Activated T-helper 2 cell treated with anti-CD3 and anti-CD28 coated beads, Interferon-gamma antibody, Interleukin-2, Interleukin-4, amounts not matched to agents 10 μg/mL and 5 μg/mL and 100 μg/mL, durations not matched to agents 14 hours and 24 hours and 36 hours (primary cell): ENCODE data around the gene CIAPIN1. TPM values are rescaled to one million over a fixed set of nuclear protein-coding genes. Genes with fewer than 3 reads are reported as not detected.

ENCODE experiments used
- DNase-seq: peaks from one replicate; pipeline ENCODE4 v3.0.0; 2021; ENCODE audit warnings: low spot score
- H3K27ac Mint-ChIP-seq: one replicate; pipeline ENCODE4 v1.8.0; 2021; ENCODE audit warnings: mixed read lengths
- H3K27me3 Mint-ChIP-seq: one replicate; pipeline ENCODE4 v1.8.0; 2021; ENCODE audit warnings: low read depth, mixed read lengths
- H3K36me3 Mint-ChIP-seq: one replicate; pipeline ENCODE4 v1.8.0; 2021; ENCODE audit warnings: low read depth, mixed read lengths
- H3K4me1 Mint-ChIP-seq: one replicate; pipeline ENCODE4 v1.8.0; 2021; ENCODE audit warnings: low read depth, mixed read lengths
- H3K4me3 Mint-ChIP-seq: one replicate; pipeline ENCODE4 v1.8.0; 2021; ENCODE audit warnings: low read depth, mild to moderate bottlenecking, moderate library complexity, mixed read lengths
- H3K9me3 Mint-ChIP-seq: one replicate; pipeline ENCODE4 v1.8.0; 2021; ENCODE audit warnings: mixed read lengths
- intact Hi-C: fragments of 100-400 bp; cut with micrococcal nuclease; formaldehyde crosslinking; loops from one replicate; pipeline ENCODE4 v1.15.1; 2023
- total RNA-seq: library from RNA; stranded (reverse); gene quantifications from 2 replicates; pipeline ENCODE4 v1.2.3, GENCODE V29; 2022

CIAPIN1 gene
- total RNA-seq, 1 donor from 2014 or later: 73.1 TPM

- peaks cover 15% of the 10 kb centered on the region for H3K4me1 Mint-ChIP-seq
- peak overlapping the region; percentile 22 for H3K27ac Mint-ChIP-seq
- no peak for DNase-seq
- H3K9me3 Mint-ChIP-seq: no peaks in the 10 kb centered on the region
- H3K36me3 Mint-ChIP-seq: peaks cover 39% of the 10 kb centered on the region
- intact Hi-C loops: no loop called here
- H3K4me3 Mint-ChIP-seq: no peak overlapping the region
- H3K27me3 Mint-ChIP-seq: no peaks in the 10 kb centered on the region
These were observed 25.5 kb upstream of the CIAPIN1 start for GRCh38 chr16:57472665-57473060.

GRCh38 chr16:57471852-57472664 lies 24.9 kb upstream of the CIAPIN1 start:
- intact Hi-C loops: no loop called here
- Mint-ChIP-seq H3K27ac (no peak overlapping the region), H3K27me3 (no peaks in the 10 kb centered on the region), H3K36me3 (peaks cover 44% of the 10 kb centered on the region), H3K4me3 (no peak overlapping the region), H3K4me1 (peaks cover 15% of the 10 kb centered on the region), H3K9me3 (no peaks in the 10 kb centered on the region)
- DNase-seq: no peak

GRCh38 chr16:57471209-57471608 lies 24.0 kb upstream of the CIAPIN1 start:
- Mint-ChIP-seq H3K4me3 (no peak overlapping the region), H3K9me3 (no peaks in the 10 kb centered on the region), H3K27me3 (no peaks in the 10 kb centered on the region), H3K4me1 (peaks cover 12% of the 10 kb centered on the region), H3K36me3 (peaks cover 45% of the 10 kb centered on the region), H3K27ac (no peak overlapping the region)
- no peak for DNase-seq
- intact Hi-C loops: no loop called here

- no peak overlapping the region for H3K4me3 Mint-ChIP-seq
- no peak overlapping the region for H3K27ac Mint-ChIP-seq
- intact Hi-C loops: no loop called here
These were observed 23.5 kb upstream of the CIAPIN1 start for GRCh38 chr16:57470711-57471110.

GRCh38 chr16:57469917-57470470 lies 22.8 kb upstream of the CIAPIN1 start:
- Mint-ChIP-seq H3K27ac (no peak overlapping the region), H3K4me1 (peaks cover 9% of the 10 kb centered on the region), H3K4me3 (no peak overlapping the region), H3K36me3 (peaks cover 57% of the 10 kb centered on the region), H3K27me3 (no peaks in the 10 kb centered on the region), H3K9me3 (no peaks in the 10 kb centered on the region)
- intact Hi-C loops: no loop called here
- no peak for DNase-seq

More at GRCh38 chr16:57470711-57471110, 23.5 kb upstream of the CIAPIN1 start:
- Mint-ChIP-seq H3K9me3 (no peaks in the 10 kb centered on the region), H3K27me3 (no peaks in the 10 kb centered on the region), H3K36me3 (peaks cover 50% of the 10 kb centered on the region), H3K4me1 (peaks cover 10% of the 10 kb centered on the region)
- no peak for DNase-seq

- H3K9me3 Mint-ChIP-seq: no peaks in the 10 kb centered on the region
- intact Hi-C loops: no loop called here
- H3K4me3 Mint-ChIP-seq: no peak overlapping the region
- DNase-seq: no peak
- H3K27ac Mint-ChIP-seq: no peak overlapping the region
- H3K4me1 Mint-ChIP-seq: peaks cover 14% of the 10 kb centered on the region
- H3K27me3 Mint-ChIP-seq: no peaks in the 10 kb centered on the region
- H3K36me3 Mint-ChIP-seq: peaks cover 66% of the 10 kb centered on the region
These were observed 21.9 kb upstream of the CIAPIN1 start for GRCh38 chr16:57469046-57469445.

GRCh38 chr16:57468346-57468745 lies 21.2 kb upstream of the CIAPIN1 start:
- Mint-ChIP-seq H3K36me3 (peaks cover 68% of the 10 kb centered on the region), H3K27me3 (no peaks in the 10 kb centered on the region), H3K4me1 (peaks cover 19% of the 10 kb centered on the region), H3K9me3 (no peaks in the 10 kb centered on the region), H3K27ac (no peak overlapping the region), H3K4me3 (no peak overlapping the region)
- intact Hi-C loops: no loop called here
- DNase-seq: no peak

- intact Hi-C loops: no loop called here
- Mint-ChIP-seq H3K27ac (no peak overlapping the region), H3K27me3 (no peaks in the 10 kb centered on the region), H3K4me1 (peaks cover 24% of the 10 kb centered on the region), H3K36me3 (peaks cover 67% of the 10 kb centered on the region), H3K4me3 (no peak overlapping the region), H3K9me3 (no peaks in the 10 kb centered on the region)
- DNase-seq: no peak
These were observed 17.3 kb upstream of the CIAPIN1 start for GRCh38 chr16:57464523-57464922.

GRCh38 chr16:57462978-57463362 lies 15.8 kb upstream of the CIAPIN1 start:
- intact Hi-C loops: loop anchor here (1.0 to 2.0 kb wide), 3 partner anchors 16 to 56 kb away; partner anchors contain the start of genes CIAPIN1 and COQ9
- peak overlapping the region; percentile 100 for H3K4me3 Mint-ChIP-seq
- peak overlapping the region; percentile 74 for H3K27ac Mint-ChIP-seq
- peaks cover 21% of the 10 kb centered on the region for H3K4me1 Mint-ChIP-seq
- H3K36me3 Mint-ChIP-seq: peaks cover 52% of the 10 kb centered on the region
- DNase-seq: no peak
- H3K27me3 Mint-ChIP-seq: no peaks in the 10 kb centered on the region
- no peaks in the 10 kb centered on the region for H3K9me3 Mint-ChIP-seq

GRCh38 chr16:57462209-57462977 lies 15.2 kb upstream of the CIAPIN1 start, which contains the start of gene POLR2C:
POLR2C (plus strand) TSS chr16:57462679; CDS start chr16:57462725, 46 bp downstream.
- Mint-ChIP-seq H3K27me3 (no peaks in the 10 kb centered on the region), H3K36me3 (peaks cover 46% of the 10 kb centered on the region), H3K9me3 (no peaks in the 10 kb centered on the region), H3K27ac (peak within 1 kb of the TSS; percentile 100), H3K4me3 (peak within 1 kb of the TSS; percentile 100), H3K4me1 (peaks cover 21% of the 10 kb centered on the region)
- intact Hi-C loops: loop anchor here (1.0 to 2.0 kb wide), 3 partner anchors 15 to 56 kb away; partner anchors contain the start of genes CIAPIN1 and COQ9
- DNase-seq: peak; percentile 89

GRCh38 chr16:57452021-57452420 lies 4.8 kb upstream of the CIAPIN1 start:
- DNase-seq: no peak
- H3K27ac Mint-ChIP-seq: no peak overlapping the region
- peaks cover 42% of the 10 kb centered on the region for H3K36me3 Mint-ChIP-seq
- no peaks in the 10 kb centered on the region for H3K9me3 Mint-ChIP-seq
- no peaks in the 10 kb centered on the region for H3K27me3 Mint-ChIP-seq
- H3K4me3 Mint-ChIP-seq: no peak overlapping the region
- peaks cover 15% of the 10 kb centered on the region for H3K4me1 Mint-ChIP-seq
- intact Hi-C loops: no loop called here

- H3K4me3 Mint-ChIP-seq: peak overlapping the region; percentile 93
- H3K27me3 Mint-ChIP-seq: no peaks in the 10 kb centered on the region
- peaks cover 24% of the 10 kb centered on the region for H3K36me3 Mint-ChIP-seq
- peak overlapping the region; percentile 87 for H3K27ac Mint-ChIP-seq
- peaks cover 2% of the 10 kb centered on the region for H3K9me3 Mint-ChIP-seq
- peak; percentile 16 for DNase-seq
- peaks cover 26% of the 10 kb centered on the region for H3K4me1 Mint-ChIP-seq
- intact Hi-C loops: loop anchor here (1.0 kb wide), 2 partner anchors 16 to 146 kb away; partner anchors contain the start of gene POLR2C
These were observed 527 bp downstream of the CIAPIN1 start for GRCh38 chr16:57446531-57447185.
